ENCODE data around the gene PFKFB3.
A peak's percentile ranks its signal among the peaks of the same experiment; 100 is the strongest.

PFKFB3 gene

DNA sequence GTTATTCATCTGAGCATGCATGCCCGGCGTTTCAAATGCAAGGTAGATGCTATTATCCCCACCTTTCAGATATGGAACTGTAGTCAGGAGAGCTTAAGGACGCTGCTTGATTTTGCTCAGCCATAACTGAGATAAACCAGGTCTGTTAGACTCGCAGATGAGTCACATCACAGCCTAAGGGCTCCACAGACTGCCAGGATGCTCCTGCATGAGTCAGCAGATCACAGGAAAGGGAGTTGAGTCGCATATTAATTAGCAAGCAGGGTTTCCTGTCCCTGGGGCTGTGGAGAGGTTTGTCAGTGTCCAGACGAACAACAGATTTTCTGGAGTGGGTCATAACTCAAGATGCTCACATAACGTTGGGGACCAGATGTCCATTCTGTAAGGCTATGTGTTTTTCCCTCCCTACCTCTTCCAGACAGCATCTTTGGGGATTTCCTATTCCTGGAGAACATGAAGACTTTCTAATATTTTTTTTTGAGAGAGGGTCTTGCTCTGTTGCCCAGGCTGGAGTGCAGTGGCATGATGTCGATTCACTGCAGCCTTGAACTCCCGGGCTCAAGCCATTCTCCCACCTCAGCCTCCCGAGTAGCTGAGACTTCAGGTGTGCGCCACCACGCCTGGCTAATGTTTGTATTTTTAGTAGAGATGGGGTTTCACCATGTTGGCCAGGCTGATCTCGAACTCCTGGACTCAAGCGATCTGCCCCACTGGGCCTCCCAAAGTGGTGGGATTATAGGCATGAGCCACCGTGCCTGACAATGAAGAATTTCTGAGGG lies 36.7 kb downstream of the PFKFB3 start:
- peak; percentile 41 to 76 for DNase-seq

DNA sequence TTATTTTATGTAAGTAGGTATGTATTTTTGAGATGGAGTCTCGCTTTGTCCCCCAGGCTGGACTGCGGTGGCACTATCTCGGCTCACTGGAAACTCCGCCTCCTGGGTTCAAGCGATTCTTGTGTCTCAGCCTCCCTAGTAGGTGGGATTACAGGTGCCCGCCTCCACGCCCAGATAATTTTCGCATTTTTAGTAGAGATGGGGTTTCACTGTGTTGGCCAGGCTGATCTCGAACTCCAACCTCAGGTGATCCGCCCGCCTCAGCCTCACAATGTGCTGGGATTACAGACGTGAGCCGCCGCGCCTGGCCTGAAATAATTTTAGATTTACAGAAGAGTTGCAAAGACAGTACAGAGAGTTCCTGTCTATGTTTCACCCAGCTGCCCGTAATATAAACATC lies 37.5 kb downstream of the PFKFB3 start:
- no peak for DNase-seq

DNA sequence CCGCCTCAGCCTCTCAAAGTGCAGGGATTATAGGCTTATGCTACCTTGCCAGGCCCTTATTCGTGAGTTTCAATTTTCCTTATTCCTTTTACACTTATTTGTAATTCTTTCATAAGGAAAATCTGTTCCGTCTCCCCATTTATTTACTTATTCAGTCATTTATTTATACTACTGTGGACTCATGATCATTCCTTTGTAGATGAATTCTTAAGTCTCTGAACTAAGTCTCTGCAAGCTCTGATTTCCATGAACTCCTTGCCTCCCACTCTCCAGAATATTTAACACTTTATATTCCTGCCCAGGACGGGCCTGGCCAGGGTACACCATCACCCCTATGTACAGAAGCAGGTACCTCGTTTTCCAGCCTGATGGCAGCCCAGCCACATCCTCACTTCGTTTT lies 39.4 kb downstream of the PFKFB3 start:
- DNase-seq = no peak

DNA sequence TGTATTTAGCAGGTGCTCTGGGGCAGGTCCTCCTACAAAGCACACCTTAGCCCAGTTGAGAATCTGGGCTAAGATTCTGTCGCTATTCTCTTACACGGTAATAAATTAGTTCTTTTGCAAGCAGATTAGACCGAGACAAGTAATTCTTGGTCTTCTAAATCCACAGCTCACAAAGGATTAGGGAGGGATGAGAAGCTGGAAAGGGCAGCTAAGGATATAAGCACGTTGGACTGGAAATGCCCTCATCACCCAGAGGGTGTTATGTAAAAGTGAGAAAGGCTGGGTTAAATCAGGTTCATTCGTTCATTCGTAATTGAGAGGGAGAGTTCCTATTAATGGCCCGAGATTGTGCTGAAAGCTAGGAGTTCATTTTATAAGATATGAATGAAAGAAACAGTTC lies 41.8 kb downstream of the PFKFB3 start:
- no peak for DNase-seq

DNA sequence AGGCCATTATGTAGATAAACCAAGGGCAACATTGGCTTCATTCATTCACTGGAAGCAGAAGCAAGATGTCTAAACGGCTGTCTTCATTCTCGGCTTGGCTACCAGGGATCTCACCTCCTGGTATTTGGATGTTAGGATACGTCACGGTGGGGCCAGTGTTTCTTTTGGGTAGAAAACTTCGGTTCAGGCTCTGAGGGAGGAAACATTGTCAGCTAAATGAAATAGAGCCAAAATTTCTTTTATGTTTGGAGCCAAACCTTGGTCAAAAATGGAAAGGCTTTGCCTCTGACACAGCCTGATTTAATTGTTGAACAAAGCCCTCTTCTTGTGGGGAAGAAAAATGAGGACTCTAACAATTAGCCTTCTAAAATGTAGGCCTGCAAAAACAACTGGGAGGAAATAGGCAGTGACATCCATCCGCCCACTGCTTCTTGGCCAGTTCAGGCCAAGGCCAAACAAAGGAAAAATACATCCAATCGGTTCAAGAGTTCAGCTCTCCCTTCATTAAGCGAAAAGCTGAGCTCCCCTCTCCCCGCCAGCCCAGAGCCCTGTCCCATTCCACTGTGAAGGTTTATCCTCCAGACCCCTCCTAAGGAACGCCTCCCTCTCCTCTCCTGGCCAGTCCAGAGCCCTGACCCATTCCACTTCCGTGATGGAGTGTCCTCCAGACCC lies 44.4 kb downstream of the PFKFB3 start:
- no peak for DNase-seq

DNA sequence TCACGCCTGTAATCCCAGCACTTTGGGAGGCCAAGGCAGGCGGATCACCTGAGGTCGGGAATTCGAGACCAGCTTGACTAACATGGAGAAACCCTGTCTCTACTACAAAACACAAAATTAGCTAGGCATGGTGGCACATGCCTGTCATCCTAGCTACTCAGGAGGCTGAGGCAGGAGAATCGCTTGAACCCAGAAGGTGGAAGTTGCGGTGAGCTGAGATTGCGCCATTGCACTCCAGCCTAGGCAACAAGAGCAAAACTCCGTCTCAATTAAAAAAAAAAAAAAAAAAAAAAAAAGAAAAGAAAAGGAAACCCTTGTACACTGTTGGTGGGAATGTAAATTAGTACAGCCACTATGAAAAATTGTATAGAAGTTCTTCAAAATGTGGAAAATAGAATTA lies 46.2 kb downstream of the PFKFB3 start:
- peak in 1 of 2 donors; percentile 36 for DNase-seq

DNA sequence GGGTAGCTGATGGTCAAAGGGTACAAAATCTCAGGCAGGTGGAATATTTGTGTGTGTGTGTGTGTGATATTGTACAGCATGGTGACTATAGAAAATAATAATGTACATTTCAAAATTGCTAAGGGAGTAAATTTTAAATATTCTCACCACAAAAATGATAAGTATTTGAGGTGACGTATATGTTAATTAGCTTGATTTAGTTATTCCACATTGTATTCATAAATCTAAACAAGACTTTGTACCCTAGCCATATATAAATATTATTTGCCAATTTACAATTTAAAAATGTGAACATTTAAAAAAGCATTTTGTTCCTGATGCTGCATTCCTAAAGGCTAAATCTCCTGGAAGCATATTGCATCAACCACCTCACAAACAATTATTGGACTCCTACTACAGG lies 47.0 kb downstream of the PFKFB3 start:
- no peak for DNase-seq

DNA sequence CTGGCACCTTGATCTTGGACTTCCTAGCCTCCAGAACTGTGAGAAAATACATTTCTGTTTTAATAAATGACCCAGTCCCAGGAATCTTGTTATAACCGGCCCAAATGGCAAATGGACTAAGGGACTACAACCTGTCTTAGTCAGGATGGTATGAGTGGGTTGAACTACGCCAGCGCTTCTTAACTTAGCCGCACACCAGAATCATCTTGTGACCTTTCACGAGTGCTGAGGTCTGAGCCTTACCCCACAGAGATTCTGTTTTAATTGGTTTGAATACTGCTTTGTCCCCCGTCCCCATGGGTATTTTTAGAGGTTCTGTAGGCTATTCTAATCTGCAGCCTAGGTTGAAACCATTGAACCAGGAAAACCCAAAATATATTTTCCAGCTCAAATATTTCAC lies 48.0 kb downstream of the PFKFB3 start:
- DNase-seq = no peak

DNA sequence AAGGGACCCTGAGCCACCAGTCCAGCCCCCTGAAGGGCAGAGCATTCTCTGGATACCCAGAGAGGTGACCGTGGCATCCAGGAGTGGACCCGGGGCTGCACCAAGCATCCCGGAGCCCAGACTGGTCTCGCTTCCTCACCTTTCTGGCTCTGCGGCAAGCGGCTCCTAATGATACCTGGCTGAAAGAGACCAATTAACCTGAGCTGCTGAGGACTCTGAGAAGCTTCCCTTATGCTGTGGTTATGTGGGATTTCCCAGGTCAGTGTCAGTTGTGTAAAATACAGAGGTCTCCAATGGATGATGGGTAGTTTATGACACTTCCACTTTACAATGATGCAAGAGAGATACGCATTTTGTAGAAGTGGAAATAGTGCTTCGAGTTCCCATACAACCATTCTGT lies 51.5 kb downstream of the PFKFB3 start:
- DNase-seq = peak in 1 of 2 donors; percentile 10

DNA sequence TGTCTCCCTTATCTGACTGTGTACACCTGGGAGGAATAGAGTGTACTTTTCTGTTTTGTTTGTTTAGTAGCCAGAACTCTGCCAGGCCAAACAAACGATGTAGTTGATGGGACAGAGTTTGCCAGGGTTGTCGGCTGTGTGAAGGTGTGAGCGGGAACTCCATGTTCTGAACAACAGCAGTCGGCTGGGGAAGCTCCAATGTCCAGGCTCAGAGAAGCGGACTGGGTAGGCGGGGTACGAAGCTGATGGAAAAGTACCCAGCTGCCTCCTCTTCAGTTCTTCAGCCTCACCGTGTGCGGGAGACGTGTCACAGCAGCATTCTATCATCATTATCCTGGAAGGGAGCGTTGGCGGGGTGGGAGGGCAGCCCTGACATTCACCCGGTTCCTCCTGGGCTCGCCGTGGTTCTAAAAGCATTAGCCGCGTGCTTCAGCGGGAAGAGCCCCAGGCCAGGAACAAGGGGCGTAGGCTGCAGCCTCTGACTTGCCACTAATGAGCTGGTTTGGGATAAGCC lies 52.9 kb downstream of the PFKFB3 start:
- no peak for DNase-seq

DNA sequence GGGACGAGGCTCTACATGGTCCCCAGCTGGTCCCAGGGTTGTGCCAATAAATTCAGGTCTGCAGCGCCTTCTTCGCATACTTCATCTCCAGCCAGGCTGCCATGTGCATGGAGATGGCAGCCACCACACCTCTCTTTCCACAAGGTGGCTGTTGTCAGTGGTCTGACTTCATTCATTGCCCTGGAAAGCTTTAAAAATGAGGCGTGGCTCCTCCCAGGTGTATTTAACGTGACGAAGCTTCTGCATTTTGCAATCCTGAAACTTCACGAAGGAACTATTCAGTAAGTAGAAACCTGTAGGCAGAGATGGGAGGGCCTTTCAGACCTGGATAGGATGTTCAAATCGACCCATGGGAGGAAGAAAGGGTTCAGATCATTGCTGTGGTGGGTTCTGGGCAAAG lies 53.7 kb downstream of the PFKFB3 start:
- DNase-seq = no peak

DNA sequence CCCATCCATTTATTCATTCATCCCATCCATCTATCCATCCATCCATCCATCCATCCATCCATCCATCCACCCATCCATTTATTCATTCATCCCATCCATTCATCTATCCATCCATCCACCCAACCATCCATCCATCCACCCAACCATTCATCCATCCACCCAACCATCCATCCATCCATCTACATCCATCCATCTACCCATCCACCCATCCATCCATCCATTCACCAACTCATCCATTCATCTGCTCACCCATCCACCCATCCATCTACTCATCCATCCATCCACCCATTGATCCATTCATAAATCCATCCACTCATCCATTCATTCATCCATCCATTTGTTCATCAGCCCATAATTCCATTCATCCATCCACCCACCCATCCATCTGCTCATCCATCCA lies 56.4 kb downstream of the PFKFB3 start:
- no peak for DNase-seq

DNA sequence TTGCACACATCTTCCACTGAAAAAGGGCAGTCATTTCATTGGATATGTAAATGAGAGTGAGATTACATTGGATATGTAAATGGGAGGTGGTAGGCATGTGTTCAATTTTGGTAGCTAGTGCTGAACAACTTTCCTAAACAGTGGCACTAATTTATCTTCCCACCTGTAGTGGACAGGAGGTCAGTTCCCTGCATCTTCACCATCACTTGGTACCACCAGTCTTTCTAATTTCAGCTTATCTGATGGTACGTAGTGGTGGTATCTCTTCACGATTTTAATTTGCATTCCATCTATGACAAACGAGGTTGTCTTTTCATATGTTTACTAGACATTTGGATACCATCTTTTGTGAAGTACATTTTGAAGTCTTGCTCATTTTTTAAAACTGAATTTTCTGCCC lies 58.1 kb downstream of the PFKFB3 start:
- DNase-seq = no peak

DNA sequence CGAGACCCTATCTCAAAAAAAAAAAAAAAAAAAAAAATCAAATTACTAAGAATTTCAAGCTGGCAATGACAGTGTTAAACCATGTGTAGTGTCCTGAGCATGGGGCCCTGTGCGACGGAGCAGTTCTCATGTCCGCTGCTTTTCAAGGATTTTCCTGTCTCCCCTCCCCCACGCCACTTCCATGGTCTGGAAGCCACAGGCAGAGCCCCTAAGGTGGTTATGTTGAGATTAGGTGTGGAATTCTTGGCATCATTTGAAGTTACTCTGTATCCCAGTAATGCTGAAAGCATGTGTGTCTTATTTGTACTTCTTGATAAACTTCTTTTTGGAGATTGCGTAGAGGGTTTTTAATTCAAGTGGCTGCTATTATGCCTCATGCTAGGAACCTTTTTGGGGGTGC lies 65.2 kb downstream of the PFKFB3 start:
- DNase-seq = no peak

DNA sequence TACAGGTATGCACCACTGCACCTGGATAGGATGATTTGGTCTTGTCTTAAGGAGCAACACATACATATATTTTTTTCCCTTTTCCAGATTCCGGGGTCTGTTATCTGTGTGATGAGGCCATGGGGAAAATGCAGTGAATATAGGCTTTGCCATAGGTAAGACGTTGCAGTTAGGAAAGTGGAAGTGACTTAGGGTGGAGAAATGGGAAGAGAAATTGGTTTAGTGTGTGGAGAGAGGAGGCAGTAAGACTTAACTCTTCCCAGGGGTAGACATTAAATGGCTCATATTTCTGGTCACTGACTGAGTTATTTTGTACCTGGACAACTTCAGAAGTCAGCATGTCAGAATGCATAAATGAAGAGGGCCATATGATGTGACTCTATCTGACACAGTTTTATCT lies 66.7 kb downstream of the PFKFB3 start:
- no peak for DNase-seq

DNA sequence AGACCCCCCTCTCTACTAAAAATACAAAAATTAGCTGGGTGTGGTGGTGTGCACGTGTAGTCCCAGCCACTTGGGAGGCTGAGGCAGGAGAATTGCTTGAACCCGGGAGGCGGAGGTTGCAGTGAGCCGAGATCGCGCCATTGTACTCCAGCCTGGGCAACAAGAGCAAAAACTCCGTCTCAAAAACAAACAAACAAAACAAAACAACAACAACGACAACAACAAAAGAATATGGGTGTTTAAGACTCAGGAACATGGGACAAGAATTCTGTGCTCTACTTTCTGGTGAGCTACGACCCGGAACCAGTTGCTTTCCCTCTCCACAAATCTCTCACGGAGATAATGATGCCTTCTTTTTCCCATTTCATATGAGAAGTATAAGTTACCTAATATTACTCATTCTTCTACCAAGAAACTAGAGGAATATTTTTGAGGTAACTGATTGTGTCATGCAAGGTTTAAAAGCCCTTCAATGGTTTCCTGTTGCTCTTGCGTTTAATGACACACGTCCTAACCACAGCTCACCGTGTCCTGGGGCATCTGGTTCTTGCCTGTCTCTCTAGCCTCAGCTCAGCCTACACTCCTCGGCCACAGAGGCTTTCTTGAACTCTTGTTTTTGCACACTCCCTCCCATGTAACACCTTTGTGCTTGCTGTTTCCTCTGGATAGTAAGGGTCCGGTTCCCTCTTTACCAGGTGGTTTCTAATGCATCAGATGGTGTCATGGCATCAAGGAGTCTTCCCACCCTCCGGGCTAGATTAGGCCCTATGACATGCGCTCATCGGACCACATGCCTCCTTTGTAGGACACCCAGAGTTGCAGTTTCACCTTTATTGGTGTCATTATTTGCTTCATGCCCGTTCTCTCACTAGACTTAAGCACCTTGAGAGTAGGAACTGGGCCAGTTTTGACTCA lies 67.5 kb downstream of the PFKFB3 start:
- peak; percentile 74 for DNase-seq

DNA sequence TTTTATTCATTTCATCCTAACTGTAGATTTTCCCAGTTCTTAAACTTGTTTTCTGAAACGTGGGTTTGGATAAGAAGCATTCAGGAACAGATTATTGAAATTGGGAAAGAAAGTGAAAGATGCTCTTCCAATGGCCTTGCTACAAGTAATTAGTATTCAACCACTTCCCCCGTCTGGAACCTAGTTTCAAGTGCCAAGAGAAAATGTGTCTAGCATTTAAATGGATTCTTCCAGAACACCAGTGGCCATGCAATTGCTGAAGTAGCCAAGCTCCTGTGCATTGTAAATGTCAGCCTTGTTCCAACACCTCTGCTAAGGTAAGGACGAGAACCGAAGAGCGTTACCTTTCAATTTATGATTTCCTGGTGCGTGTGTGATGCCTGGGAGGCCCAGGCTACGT lies 68.2 kb downstream of the PFKFB3 start:
- DNase-seq = no peak

DNA sequence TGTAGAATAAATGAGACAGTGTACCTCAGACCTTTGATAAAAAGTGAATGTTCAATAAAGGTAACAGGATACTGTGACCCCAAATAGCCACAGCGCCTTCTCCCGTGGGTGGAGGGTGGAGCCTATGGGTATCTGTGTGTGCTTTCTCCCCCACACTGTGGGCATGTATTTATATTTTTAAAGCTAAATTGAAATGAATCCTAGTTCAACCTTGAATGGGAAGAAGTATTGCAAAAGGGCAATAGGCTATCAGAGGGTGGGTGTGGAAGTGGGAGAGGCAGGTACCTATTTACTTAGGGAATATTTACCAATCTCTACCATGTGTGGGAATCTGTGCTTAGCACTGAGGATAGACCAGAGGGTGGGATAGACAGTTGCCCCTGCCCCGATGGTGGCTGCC lies 68.9 kb downstream of the PFKFB3 start:
- DNase-seq = no peak

DNA sequence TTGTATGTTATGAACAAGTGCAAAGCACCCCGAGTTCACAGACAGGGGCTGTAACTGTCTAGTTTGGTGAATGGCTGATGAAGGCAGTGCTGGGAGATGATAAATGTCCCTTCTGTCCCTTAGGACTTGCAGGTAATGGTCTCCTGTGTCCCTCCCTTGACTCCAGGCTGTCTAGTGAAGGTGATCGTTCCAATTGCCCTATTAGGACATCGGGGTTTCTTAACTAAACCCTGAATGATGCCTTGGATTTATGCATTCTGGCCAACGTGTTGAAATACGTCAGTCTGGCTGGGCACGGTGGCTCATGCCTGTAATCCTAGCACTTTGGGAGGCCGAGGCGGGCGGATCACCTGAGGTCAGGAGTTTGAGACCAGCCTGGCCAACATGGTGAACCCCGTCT lies 69.4 kb downstream of the PFKFB3 start:
- DNase-seq = no peak

DNA sequence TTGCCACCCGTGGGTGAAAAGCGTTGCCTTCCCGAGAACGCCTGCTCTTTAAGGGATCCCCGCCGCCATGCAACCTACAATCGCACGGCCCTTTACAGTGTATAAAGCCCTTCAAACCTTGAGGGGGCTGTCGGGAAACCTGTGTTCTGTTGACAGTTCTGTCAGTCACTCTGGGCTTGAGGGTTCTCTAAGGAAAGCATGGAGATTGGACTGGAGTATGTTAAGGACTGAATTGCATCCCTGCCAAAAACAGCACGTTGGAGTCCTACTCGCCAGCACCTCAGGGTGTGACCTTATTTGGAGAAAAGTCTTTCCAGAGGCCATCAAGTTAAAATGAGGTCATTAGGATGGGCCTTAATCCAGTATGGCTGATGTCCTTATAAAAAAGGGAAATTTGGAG lies 70.6 kb downstream of the PFKFB3 start:
- DNase-seq = no peak

DNA sequence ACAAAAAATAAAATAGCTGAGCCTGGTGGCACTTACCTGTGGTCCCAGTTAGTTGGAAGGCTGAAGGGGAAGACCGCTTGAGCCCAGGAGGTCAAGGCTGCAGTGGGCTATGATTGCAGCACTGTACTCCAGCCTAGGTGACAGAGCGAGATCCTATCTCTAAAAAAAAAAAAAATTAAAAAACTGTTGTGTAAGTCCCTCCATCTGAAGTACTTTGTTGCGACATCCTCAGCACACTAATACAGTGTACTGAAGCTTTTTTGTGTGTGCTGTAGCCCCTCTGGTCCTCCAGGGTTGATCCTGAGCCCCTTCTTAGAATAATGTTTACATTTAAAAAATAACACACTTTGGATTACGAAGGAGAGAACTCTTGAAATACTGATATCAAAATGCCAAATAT lies 71.3 kb downstream of the PFKFB3 start:
- no peak for DNase-seq

DNA sequence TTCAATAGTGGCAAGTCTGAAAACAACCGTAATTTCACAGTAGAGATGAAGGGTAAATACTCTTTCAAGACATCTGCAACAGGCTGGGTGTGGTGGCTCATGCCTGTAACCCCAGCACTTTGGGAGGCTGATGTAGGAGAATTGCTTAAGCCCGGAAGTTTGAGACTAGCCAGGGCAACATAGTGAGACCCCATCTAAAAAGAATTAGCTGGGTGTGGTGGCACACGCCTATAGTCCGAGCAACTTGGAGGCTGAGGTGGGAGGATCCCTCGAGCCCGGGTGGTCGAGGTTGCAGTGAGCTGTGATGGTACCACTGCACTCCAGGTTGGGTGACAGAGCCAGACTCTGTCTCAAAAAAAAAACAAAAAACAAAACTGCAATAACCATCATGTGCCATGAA lies 71.8 kb downstream of the PFKFB3 start:
- DNase-seq = no peak

Measured in CD4-positive, alpha-beta T cell treated with Interleukin-4 for 1 hour (primary cell).